ENCODE measurements around the gene FLT1.

Gene FLT1

GRCh38 chr13:28379371-28380083, 115.4 kb downstream of the FLT1 start:
- no peak for DNase-seq

- no peak for DNase-seq
These were observed 118.3 kb downstream of the FLT1 start for GRCh38 chr13:28376604-28377003.

- no peak for DNase-seq
These were observed 119.5 kb downstream of the FLT1 start for GRCh38 chr13:28375250-28375930.

- no peak for DNase-seq
These were observed 121.1 kb downstream of the FLT1 start for GRCh38 chr13:28373810-28374209.

- no peak for DNase-seq
These were observed 124.5 kb downstream of the FLT1 start for GRCh38 chr13:28370448-28370847.

- no peak for DNase-seq
These were observed 136.2 kb downstream of the FLT1 start for GRCh38 chr13:28358708-28359107.

- no peak for DNase-seq
These were observed 137.0 kb downstream of the FLT1 start for GRCh38 chr13:28357911-28358433.

- no peak for DNase-seq
These were observed 137.6 kb downstream of the FLT1 start for GRCh38 chr13:28357247-28357825.

GRCh38 chr13:28356561-28357021, 138.3 kb downstream of the FLT1 start:
- DNase-seq = no peak

GRCh38 chr13:28355822-28356371, 139.0 kb downstream of the FLT1 start:
- DNase-seq = no peak

GRCh38 chr13:28355046-28355821, 139.7 kb downstream of the FLT1 start:
- DNase-seq = no peak

GRCh38 chr13:28353679-28354078, 141.2 kb downstream of the FLT1 start:
- no peak for DNase-seq

- no peak for DNase-seq
These were observed 144.8 kb downstream of the FLT1 start for GRCh38 chr13:28349907-28350654.

GRCh38 chr13:28349371-28349770, 145.6 kb downstream of the FLT1 start:
- DNase-seq = no peak

- no peak for DNase-seq
These were observed 147.2 kb downstream of the FLT1 start for GRCh38 chr13:28347456-28348371.

- no peak for DNase-seq
These were observed 148.8 kb downstream of the FLT1 start for GRCh38 chr13:28346154-28346553.

- no peak for DNase-seq
These were observed 150.8 kb downstream of the FLT1 start for GRCh38 chr13:28344163-28344562.

GRCh38 chr13:28342251-28342650, 152.7 kb downstream of the FLT1 start:
- DNase-seq = no peak

- no peak for DNase-seq
These were observed 154.6 kb downstream of the FLT1 start for GRCh38 chr13:28340272-28340793.

- no peak for DNase-seq
These were observed 155.5 kb downstream of the FLT1 start for GRCh38 chr13:28339419-28339818.

- DNase-seq = no peak
These were observed 156.2 kb downstream of the FLT1 start for GRCh38 chr13:28338742-28339141.

Measured in NCI-H1092 (cell line).